HS-5 (cell line): ENCODE results near the gene TMCO5A.
"Not testable (repeated sequence)": the region's sequence is repeated elsewhere in the genome, so short reads cannot be mapped to it uniquely, and the experiment has no call there.

Source experiments
- DNase-seq: peaks from one replicate; pipeline ENCODE4 v3.0.0-alpha.2; 2012; ENCODE audit warnings: low read depth

Gene TMCO5A

DNA sequence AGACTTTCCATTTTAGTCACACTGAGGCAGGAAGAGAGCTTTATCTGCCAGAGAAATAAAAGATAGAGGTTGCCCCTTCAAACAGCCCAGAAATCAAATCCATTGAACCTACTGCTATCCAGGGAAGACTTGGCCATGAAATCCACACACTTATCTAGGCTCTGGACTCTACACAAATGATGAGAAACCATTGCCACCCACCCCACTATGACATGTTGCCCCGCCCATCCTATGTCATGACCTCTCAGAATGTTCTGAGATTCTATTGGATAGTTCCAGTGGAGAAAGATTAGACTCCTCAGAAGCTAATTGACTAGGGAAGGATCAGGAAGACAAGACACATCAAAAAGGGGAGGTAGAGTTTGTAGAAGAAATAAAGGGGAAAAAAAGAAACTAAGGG is at the start of gene TMCO5A:
TMCO5A (plus strand) TSS at position 301 of the 400 bp plus-strand sequence. CDS start 1,684 bp downstream, outside the sequence.
- no peak for DNase-seq

DNA sequence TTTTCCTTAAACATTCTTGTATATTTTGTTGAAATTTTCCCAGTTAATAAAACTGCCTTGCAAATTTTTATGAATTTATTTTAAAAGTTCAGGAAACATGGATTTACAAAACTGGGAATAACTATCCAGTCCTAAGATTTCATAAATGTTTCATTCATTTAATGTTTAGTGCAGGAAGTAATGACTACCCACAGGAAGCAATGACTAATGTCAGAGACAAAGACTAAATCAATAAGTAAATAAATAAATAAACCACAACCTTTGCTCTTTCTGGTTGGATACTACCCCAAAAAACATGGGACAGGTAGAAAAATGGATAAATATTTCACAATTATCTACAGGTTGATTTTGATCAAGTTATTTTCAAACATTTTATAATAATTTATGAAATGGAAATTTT is 48.8 kb upstream of the TMCO5A start:
- no peak for DNase-seq

DNA sequence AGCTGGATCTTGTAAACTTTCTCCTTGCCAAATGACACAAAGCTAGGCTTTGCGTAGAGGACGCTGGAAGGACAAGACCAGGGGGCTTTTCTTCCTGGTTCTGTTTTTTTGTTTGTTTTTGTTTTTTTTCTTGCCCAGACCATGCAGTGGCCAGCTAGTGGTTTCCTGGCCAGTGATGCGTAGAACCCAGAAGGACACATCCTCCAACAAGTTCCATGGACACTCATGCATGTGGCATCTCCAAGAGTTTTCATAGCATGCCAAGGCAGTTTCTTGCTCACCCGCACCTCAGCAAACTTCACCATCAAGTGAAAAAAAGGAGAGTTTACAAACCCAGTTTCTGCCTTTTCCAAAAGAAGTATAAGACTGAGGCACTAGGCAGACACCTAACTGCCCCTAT is 46.1 kb upstream of the TMCO5A start:
- DNase-seq = no peak

DNA sequence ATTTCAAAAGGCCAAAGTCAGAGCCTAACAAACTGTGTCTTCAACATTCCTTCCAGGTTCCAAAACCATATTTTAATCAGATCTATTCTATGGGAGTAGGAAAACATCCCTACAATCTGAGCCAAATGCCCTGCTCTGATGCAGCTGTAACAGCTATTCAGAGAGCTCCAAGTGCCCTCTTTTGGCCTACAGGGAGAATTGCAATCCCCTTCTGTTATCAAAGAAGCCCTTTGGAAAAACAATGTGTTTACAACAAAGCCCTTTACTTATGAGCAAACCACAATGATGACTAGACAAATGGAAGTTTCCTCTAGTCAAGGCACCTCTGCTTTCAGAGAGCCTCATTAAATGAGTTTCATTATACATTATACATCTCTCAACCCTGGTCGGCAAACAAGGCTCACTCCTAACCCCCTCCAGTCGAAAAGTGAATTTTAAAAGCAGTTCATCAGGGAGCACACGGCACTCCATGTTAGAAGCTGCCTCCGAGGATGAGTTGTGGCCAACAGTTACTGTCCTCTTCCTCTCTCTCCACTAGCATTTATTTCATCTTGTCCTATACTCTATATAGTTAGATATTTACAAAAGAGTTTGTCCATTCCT is 42.6 kb upstream of the TMCO5A start:
- no peak for DNase-seq

DNA sequence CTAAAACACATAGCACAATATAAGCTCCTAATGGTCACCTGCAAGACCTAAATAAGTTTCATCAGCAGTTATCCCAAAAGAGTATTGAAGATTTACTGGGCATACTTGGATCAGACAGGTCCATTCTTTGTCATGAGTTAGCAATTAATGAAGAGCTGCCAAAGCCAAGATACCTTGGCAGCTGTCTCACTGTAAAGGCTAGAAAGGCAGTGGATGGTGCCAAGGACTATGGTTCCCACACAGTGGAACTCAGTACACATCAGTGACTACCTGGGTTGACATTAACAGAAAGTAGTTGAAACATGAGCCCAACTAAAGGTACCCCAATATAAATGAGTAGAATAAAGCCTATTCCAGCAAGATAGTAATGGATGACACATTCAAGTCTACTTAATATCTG is 41.1 kb upstream of the TMCO5A start:
- no peak for DNase-seq

DNA sequence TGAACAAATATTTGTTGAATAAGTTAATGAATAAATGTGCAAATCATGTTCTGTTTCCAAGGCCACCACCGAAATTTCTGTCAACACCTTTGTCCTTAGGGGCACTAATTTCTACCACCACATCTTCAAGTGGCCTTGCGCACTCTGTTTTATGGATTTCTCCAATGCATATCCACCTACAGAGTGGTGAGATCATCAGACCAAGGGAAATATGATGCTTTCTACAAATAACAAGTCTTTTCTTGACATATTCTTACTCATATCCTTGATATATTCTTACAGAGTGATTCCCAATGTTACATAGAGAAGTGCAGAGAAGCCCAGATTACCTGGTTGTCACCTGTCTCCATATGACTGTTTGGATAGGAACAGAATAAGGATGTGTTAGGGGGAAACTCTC is 36.1 kb upstream of the TMCO5A start:
- no peak for DNase-seq

DNA sequence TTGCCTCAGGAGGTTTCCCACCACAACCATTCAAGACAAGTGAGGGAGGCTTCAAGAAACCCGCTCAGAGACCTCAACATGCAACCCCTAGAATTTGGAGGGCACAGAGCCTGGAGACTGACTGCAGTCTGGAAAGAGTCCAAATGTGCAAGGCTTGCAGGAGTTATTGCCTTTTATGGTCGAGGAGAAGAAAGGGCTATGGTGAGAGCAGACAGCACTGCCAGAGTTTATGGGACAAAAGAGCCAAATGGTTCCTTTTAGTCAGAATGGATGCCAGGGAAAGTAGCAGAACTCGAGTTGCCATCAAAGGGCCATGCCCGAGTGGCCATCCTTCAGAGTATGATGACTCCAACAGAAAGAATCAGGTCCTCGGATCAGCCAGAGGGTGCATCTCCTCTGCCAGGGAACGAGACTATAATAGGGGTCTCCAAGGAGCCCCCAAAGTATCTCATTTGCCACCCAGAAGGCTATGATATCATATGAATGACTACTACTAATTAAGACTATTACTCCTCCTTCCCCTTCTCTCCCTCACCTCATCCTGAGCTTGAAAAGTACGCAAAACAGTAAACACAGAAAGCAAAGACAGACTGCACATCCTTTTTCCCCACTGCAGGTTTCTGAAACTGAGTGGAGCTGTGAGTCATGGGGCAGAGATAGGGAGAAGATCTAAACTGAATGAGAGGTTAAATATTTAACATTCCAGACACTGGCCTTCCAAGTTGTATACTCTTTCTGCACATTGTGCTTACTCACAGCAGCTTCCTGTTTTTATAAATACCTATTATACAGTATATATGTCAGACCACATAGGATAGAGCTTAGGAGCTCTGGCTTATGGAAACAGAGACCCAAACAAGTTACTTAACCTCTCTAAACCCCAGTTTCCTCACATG is 33.9 kb upstream of the TMCO5A start:
- DNase-seq = peak; percentile 82

DNA sequence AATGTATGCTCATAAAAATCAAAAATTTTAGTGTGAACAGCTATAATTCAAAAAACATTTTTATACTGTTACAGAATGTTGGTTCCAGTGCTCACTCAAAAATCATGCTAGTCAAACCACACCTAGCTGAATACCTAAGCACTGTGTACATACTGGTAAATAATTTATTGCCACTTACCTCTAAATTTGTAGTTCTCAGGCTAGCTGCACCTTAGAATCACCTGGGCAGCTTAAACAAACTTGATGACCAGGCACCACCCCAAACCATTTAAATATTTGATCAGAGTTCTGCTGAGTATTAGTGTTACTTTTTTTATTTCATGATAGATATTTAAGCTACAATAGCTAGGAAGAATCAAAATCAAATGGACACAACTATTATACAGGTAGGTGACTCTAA is 32.3 kb upstream of the TMCO5A start:
- no peak for DNase-seq

DNA sequence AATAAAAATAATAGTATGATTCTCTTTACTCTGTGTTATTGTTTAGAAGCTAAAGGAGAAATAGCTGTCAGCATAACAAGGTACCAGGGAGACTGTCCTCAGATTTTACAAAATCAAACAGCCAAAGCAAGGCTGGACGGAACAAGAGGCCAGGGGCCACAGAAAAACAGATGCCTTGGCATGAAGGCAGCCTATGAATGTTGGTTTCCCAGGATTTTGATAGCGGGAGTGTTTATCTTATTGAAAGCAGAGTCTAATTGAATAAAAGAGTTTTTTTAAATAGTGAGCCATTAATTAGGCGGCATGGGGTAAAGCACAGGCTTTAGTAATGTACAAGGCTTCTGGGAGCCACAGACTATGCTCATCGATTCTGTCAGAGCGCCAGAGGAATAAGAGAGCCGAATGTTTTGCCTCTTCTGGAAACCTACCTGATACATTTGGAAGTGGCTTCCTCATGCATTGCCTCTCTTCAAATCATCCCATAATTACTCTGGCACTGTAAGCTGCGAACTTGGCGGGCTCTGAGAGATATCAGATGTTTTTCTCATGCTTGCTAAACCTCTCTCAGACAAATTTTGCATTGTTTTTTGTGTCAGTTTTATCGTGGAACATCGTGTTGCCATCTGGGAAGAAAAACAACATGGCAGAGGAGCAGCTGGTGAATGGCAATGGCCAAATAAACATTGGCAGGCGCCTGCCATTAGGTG is 30.4 kb upstream of the TMCO5A start:
- DNase-seq = no peak

DNA sequence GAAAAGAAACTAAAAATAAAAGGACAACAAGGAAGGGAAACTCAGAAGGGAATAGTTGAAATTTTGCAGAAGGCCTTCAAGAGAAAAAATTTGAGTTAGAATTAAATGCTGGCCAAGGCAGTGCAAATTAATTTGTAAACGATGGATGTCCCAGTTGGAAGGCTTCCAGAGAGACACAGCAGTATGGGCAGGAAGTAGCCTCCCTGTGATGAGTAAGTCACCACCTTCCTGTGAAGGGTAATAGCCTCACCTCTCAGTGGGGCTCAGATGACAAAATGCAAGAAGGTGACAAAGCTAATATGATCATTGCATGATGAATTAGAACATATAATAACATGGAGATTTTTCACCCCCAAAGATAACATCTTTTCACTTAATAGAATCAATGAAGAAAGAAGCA is 27.3 kb upstream of the TMCO5A start:
- DNase-seq = no peak

DNA sequence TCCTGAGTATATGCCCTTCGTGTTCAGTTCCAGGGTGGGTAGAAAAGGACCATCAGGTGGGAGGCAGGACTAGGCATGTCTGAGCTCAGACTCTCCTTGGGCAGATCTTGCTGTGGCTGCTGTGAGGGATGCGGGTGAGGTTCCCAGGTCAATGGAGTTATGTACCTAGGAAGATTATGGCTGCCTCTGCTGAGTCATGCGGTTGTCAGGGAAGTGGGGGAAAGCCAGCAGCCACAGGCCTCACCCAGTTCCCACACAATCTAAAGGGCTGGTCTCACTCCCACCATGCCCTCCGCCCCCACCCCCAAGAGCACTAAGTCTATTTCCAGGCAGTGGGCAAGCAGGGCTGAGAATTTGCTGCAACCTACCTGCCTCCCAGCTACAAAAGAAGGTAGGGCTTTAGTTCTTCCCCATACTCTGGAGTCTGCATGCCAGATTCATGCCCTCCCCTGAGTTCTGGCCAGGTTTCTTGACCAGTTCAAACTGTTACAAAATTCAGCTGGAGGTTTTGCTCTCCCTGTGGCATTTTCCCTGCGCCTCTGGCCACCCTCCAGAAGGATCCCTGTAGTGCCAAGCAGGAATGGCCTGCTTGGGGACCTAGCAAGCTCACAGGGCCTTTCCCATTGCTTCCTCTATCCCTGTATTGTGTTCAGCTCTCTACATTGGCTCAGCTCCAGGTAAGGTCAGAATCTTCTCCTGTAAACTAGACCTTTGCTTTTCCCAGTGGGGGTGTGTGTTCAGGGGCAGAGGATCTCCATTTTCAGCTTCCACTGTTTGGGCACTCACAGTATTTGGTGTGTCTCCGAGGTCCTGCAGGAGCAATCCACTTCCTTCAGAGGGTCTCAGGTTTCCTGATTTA is 12.7 kb upstream of the TMCO5A start:
- DNase-seq = no peak

DNA sequence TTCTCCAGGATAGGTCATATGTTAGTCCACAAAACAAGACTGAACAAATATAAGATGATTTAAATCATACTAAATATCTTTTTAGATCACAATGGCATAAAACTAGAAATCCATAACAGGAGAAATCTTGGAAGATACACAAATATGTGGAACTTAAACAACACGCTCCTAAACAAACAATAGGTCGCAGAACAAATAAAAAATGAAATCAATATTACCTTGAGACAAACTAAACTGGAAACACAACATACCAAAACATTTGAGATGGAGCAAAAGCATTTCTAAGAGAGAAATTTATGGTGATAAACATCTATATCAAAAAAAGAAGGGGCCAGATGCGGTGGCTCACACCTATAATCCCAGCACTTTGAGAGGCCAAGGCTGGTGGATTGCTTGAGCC is 8.3 kb upstream of the TMCO5A start:
- no peak for DNase-seq

DNA sequence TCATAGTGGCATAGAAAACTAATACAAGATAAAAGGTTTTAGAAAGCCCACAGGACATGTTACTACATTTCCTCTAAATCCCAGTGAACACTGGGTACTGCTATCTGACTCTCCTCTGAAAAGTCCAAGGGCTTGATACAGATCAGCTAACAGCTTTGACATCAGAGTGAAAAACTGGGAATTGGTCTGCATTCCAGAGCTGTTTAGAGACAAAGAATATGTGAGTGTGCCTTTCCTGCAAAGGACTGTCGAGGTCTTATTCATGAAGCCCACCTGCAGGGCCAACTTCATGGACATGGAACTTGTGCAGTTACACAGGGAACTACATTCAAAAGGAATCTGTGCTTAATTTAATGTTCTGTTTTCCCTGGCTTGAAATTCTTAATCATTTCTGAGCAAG is 5.2 kb upstream of the TMCO5A start:
- no peak for DNase-seq

DNA sequence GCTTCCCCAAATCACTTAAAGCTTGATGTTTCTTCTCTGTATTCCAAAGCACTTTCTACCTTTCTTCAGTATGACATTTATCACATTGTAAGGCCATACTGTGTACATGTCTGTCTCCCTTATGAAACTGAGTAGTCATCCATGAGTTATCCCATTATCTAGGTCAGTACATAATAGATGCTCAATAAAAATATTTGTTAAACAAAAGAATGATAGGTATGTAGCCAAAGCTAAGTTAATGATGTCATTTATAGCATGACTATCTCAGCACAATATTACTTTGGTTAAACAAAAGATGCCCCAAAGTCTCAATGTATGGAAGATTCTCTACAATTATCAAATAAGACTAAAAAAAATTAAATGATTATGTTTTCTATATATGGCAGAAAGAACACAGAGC is 3.1 kb upstream of the TMCO5A start:
- DNase-seq = no peak

DNA sequence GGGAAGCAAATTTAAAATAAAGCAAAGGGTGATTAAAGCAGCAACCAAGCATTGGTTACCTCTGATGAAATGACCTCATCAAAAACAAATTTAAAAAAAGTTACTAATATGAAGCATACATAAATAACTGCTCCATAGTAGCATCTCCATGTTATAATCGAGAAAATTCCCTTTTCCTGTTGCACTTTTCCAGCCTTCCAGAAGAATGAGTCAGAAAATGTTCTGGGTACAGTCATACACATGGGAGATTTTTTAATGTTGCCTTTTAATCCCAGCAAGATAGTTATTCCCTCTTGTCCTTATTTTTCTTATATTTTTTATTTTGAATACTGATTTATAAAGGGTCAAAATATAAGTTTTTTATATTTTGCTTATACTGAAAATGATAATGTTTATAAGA is 2.6 kb upstream of the TMCO5A start:
- DNase-seq = peak; percentile 53

DNA sequence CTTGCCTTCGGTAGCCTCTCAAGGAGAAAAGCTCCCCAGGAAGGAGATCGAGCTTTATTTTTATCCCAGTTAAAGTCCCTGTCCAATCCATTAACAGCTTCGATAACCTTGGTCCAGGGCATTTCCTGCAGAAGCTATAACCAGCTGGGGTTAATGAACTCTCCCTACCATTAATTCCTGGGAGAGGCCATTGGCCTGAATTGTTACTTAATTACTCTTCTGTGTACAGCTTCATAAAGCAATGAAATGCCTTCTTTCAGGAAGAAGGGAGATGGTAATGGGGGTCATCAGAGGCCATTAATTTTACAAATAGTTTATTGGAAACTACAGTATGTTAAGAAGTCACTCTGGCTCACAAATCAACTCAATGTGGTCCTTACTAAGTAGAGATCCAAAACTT is 1.9 kb upstream of the TMCO5A start:
- DNase-seq = no peak

DNA sequence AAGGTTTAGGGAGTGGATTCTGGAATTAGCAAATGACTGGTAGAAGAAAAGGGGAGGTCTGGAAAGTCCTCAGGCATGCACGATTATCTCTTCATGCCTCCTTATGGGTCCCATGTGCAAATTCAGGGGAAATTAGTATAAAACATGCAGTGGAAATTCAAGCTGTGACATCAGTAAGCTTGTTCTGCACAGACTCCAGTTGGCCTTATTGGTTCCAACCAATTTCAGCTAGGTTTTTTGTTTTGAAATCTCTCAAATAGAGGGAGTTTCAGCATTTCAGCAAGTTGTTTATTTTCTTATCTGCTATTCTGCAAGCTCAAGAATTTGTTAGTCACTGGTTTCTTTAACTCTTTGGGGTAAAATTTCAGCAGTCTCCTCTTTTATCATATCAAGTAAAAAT is 774 bp upstream of the TMCO5A start:
- no peak for DNase-seq

DNA sequence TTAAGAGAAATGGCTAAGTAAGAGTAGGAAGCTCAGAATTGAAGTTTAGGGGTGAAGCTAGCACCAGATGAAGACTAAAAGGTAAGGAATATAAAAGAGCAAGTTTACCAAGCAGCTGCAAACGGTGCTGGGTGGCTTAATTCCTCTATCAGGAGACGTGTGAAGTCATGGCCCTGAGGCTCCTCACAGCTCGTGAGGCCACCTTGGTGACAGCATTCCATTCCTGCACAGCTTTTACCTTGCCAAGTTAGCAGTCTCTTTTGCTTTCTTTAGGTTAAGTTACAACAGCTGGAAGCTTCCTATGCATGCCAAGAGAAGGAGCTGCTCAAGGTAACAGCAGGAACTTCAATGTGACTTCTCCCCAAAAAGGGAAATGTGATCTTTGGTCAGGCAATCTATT is 6.4 kb downstream of the TMCO5A start:
- DNase-seq = no peak

DNA sequence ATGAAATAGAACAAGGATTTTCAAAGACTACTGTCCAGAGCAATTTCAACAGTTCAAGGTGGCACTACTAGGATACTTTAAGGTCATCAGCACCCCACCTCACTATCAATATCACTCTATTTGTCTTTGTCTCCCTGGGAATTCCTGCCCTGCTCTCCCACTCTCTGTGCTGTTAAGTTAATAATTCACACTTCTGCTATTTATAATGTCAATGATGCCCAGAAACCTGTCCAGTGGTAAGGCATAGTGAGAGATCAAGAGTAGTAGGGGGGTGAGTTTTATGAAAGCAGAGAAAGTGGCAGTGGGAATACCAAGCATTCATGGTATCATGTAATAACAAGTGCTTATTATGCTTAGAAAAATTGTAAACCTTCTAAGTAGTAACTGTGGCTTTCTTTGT is 7.3 kb downstream of the TMCO5A start:
- DNase-seq = no peak

DNA sequence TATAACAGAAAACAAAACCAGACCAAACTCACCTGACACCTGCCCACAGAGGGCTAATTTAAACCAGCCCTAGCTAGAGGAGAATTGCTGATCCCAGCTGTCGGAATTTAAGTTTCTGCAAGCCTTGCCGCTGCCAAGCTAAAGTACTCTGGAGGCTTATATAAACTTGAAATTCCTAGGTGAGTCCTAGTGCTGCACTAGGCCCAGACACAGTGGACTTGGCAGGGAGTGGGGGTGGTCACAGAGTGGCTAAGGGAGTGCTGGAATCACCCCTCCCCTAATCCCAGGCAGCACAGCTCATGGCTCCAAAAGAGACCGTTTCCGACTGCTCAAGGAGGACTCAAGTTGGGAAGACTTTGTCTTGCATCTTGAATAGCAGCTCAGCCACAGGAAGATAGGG is 17.6 kb downstream of the TMCO5A start:
- no peak for DNase-seq

DNA sequence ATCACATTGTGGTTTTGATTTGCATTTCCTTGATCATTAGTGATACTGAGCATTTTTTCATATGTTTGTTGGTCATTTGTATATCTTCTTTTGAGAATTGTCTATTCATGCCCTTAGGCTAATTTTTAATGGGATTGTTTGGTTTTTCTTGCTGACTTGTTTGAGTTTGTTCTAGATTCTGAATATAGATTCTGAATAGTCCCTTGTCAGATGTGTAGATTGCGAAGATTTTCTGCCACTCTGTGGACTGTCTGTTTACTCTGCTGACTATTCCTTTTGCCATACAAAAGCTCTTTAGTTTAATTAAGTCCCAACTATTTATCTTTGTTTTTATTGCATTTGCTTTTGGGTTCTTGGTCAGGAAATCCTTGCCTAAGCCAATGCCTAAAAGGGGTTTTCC is 26.3 kb downstream of the TMCO5A start:
- DNase-seq = not testable (repeated sequence)

DNA sequence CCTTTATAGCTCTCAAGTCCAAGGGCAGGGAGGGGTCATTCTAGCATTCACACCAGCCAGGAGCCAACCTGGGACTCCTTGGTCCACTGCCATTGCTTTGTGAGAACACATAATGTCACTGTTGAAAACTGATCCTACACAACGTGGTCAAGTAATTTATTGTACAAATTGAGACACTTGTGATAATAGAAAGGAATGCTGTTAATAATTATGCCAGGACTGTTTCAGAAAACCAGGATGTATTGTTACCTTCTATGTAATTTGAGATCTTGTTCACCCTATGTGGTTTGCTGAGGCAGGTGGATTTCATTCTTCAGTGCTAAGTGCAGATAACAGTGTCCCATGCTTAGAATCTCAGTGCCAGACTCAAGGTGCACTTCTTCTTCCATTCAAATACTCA is 33.3 kb downstream of the TMCO5A start:
- no peak for DNase-seq
